MCF 10A (cell line): ENCODE measurements around the gene RAMP1. TPM values are rescaled to one million over a fixed set of nuclear protein-coding genes. Genes with fewer than 3 reads are reported as not detected.
"Not testable (repeated sequence)": the region's sequence is repeated elsewhere in the genome, so short reads cannot be mapped to it uniquely, and the experiment has no call there.

Experiments used
- BruUV-seq: library from RNA; stranded (reverse); fragments of 400-500 nt; replicated peaks from 2 replicates; lab custom pipeline; 2021; lab: Mats Ljungman, UMichigan
- CTCF ChIA-PET: fragments of 300-600 bp; sonication (Branson Sonifier 250); formaldehyde crosslinking; extraction: SDS; loops from one replicate; lab custom pipeline; 2021; ENCODE audit warnings: antibody characterized with exemption, inconsistent platforms; lab: Yijun Ruan, JAX
- POLR2A ChIA-PET: fragments of 300-600, 350-650 bp; sonication (Branson Sonifier 250); formaldehyde crosslinking; extraction: SDS; loops from one replicate; lab custom pipeline; 2020; ENCODE audit warnings: antibody characterized with exemption, inconsistent platforms; lab: Yijun Ruan, JAX
- DNase-seq: peaks from one replicate; pipeline ENCODE4 v3.0.0-alpha.2; 2018; ENCODE audit not compliant: unreplicated experiment
- H3K27ac Mint-ChIP-seq: one replicate; pipeline ENCODE4 v1.8.0; 2022; ENCODE audit warnings: mild to moderate bottlenecking, low read depth, mixed read lengths; ENCODE audit not compliant: unreplicated experiment
- H3K27me3 Mint-ChIP-seq: one replicate; pipeline ENCODE4 v1.8.0; 2022; ENCODE audit warnings: mixed read lengths; ENCODE audit not compliant: insufficient read depth, unreplicated experiment
- H3K36me3 Mint-ChIP-seq: one replicate; pipeline ENCODE4 v1.8.0; 2022; ENCODE audit warnings: mild to moderate bottlenecking, moderate library complexity, mixed read lengths; ENCODE audit not compliant: insufficient read depth, unreplicated experiment
- H3K4me1 Mint-ChIP-seq: one replicate; pipeline ENCODE4 v1.8.0; 2022; ENCODE audit warnings: mixed read lengths; ENCODE audit not compliant: insufficient read depth, unreplicated experiment
- H3K4me3 Mint-ChIP-seq: one replicate; pipeline ENCODE4 v1.8.0; 2022; ENCODE audit warnings: mild to moderate bottlenecking, moderate library complexity, mixed read lengths; ENCODE audit not compliant: unreplicated experiment
- H3K9me3 Mint-ChIP-seq: one replicate; pipeline ENCODE4 v1.8.0; 2022; ENCODE audit warnings: mixed read lengths; ENCODE audit not compliant: unreplicated experiment
- intact Hi-C: fragments of 100-400 bp; cut with micrococcal nuclease; formaldehyde crosslinking; loops from 2 replicates; pipeline ENCODE4 v1.14.1; 2022
- total RNA-seq: library from RNA; stranded (reverse); gene quantifications from 2 replicates; pipeline ENCODE4 v1.2.3, GENCODE V29; 2022
- TF ChIP-seq, protein P1 (sequence below): fragments of 200-600 bp; IDR thresholded peaks from one replicate; pipeline ENCODE4 v1.8.0; 2022; ENCODE audit warnings: antibody characterized with exemption, mild to moderate bottlenecking; ENCODE audit not compliant: unreplicated experiment

Gene RAMP1
- total RNA-seq, 1 experiment from 2014 or later = 11.2 TPM

DNA sequence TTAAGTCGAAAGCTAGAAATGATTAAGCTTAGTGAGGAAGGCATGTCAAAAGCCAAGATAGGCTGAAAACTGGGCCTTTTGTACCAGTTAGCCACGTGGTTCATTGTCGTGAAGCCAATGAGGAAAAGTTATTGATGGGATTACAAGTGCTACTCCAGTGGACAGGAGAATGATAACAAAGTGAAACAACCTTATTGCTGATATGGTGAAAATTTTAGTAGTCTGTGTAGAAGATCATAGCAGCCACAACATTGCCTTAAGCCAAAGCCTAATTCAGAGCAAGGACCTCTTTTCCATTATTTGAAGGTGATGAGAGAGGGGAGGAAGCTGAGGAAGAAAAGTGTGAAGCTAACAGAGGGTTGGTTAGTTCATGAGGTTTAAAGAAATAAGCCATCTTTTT, 24.1 kb upstream of the RAMP1 start:
- no peaks in the 10 kb centered on the region for H3K36me3 Mint-ChIP-seq
- no peak for DNase-seq
- no peaks in the 10 kb centered on the region for H3K4me1 Mint-ChIP-seq
- no peaks in the 10 kb centered on the region for H3K27me3 Mint-ChIP-seq
- no peak overlapping the region for H3K4me3 Mint-ChIP-seq
- POLR2A ChIA-PET = no interaction called here
- intact Hi-C loops = no loop called here
- CTCF ChIA-PET = interaction anchor here (0.7 kb wide), 1 partner anchor 504 kb away, joined by 3 read pairs; no protein-coding TSS in a partner anchor
- TF ChIP-seq, protein P1, sequence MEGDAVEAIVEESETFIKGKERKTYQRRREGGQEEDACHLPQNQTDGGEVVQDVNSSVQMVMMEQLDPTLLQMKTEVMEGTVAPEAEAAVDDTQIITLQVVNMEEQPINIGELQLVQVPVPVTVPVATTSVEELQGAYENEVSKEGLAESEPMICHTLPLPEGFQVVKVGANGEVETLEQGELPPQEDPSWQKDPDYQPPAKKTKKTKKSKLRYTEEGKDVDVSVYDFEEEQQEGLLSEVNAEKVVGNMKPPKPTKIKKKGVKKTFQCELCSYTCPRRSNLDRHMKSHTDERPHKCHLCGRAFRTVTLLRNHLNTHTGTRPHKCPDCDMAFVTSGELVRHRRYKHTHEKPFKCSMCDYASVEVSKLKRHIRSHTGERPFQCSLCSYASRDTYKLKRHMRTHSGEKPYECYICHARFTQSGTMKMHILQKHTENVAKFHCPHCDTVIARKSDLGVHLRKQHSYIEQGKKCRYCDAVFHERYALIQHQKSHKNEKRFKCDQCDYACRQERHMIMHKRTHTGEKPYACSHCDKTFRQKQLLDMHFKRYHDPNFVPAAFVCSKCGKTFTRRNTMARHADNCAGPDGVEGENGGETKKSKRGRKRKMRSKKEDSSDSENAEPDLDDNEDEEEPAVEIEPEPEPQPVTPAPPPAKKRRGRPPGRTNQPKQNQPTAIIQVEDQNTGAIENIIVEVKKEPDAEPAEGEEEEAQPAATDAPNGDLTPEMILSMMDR = no peak
- BruUV-seq = no TSS peak
- no peaks in the 10 kb centered on the region for H3K9me3 Mint-ChIP-seq
- no peak overlapping the region for H3K27ac Mint-ChIP-seq

DNA sequence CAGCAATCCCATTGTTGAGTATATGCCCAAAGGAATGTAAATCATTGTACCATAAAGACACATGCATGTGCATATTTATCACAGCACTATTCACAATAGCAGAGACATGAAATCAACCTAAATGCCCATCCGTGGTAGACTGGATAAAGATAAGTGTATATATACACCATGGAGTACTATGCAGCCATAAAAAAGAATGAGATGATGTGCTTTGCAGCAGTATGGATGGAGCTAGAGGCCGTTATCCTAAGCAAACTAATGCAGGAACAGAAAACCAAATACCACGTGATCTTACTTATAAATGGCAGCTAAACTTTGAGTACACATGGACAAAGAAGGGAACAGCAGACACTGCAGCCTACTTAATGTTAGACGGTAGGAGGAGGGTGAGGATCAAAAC, 18.4 kb upstream of the RAMP1 start:
- H3K4me3 Mint-ChIP-seq = no peak overlapping the region
- H3K27me3 Mint-ChIP-seq = peaks cover 3% of the 10 kb centered on the region
- no peak overlapping the region for H3K27ac Mint-ChIP-seq
- intact Hi-C loops = no loop called here
- ChIA-PET CTCF (no interaction called here), POLR2A (no interaction called here)
- BruUV-seq = no TSS peak
- peaks cover 5% of the 10 kb centered on the region for H3K9me3 Mint-ChIP-seq
- H3K4me1 Mint-ChIP-seq = no peaks in the 10 kb centered on the region
- TF ChIP-seq, protein P1 = no peak
- DNase-seq = no peak
- no peaks in the 10 kb centered on the region for H3K36me3 Mint-ChIP-seq

DNA sequence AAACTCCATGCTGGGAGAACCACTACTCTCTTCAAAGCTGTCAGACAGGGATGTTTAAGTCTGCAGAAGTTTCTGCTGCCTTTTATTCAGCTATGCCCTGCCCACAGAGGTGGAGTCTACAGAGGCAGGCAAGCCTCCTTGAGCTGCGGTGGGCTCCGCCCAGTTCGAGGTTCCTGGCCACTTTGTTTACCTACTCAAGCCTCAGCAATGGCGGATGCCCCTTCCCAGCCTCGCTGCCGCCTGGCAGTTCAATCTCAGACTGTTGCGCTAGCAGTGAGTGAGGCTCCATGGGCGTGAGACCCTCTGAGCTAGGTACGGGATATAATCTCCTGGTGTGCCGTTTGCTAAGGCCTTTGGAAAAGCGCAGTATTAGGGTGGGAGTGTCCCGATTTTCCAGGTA, 10.5 kb upstream of the RAMP1 start:
- CTCF ChIA-PET = interaction anchor here (1.3 kb wide), 1 partner anchor 10 kb away, joined by 5 read pairs; no protein-coding TSS in a partner anchor
- H3K4me1 Mint-ChIP-seq, H3K27ac Mint-ChIP-seq, intact Hi-C loops, DNase-seq, H3K9me3 Mint-ChIP-seq, H3K4me3 Mint-ChIP-seq, BruUV-seq, H3K36me3 Mint-ChIP-seq, POLR2A ChIA-PET: not testable (repeated sequence)
- peaks cover 20% of the 10 kb centered on the region for H3K27me3 Mint-ChIP-seq

DNA sequence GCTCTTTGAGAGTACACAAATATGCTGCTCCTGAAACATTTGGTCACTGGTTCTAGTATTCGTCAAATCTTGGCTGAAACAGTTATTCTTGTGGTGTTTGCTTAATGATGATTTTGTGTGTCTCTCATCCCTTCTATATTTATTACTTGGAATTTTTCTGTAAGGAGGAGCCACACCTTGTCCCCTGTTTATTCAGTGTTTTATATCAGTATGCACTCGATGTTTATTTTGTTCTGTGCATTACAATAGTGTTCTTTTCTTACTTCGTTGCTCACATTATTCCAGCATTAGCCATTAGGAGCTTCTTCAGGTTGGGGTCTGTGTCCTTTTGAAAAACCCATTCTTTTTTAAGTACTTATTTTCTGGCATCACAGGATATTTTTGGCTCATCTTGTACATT, 5.1 kb upstream of the RAMP1 start:
- H3K27ac Mint-ChIP-seq = no peak overlapping the region
- TF ChIP-seq, protein P1 = no peak
- H3K4me1 Mint-ChIP-seq = peaks cover 8% of the 10 kb centered on the region
- no peaks in the 10 kb centered on the region for H3K27me3 Mint-ChIP-seq
- no peaks in the 10 kb centered on the region for H3K36me3 Mint-ChIP-seq
- H3K9me3 Mint-ChIP-seq = no peaks in the 10 kb centered on the region
- no TSS peak for BruUV-seq
- intact Hi-C loops = no loop called here
- ChIA-PET CTCF (interaction anchor here (0.9 to 1.1 kb wide), 2 partner anchors 111 to 411 kb away, joined by 3 read pairs; no protein-coding TSS in a partner anchor), POLR2A (interaction anchor here (0.6 to 1.6 kb wide), 4 partner anchors 33 to 208 kb away, joined by 3 read pairs; no protein-coding TSS in a partner anchor)
- H3K4me3 Mint-ChIP-seq = no peak overlapping the region
- no peak for DNase-seq
